Measurements from ENCODE around the gene NUDT14. TPM values are rescaled to one million over a fixed set of nuclear protein-coding genes. Genes with fewer than 3 reads are reported as not detected.

NUDT14 gene
- total and polyA plus RNA-seq, 2 of the 8 experiments (the other 6 are each of a cell fraction or from before 2014, with no cell fraction given), result 25.5 to 33.3 TPM

DNA sequence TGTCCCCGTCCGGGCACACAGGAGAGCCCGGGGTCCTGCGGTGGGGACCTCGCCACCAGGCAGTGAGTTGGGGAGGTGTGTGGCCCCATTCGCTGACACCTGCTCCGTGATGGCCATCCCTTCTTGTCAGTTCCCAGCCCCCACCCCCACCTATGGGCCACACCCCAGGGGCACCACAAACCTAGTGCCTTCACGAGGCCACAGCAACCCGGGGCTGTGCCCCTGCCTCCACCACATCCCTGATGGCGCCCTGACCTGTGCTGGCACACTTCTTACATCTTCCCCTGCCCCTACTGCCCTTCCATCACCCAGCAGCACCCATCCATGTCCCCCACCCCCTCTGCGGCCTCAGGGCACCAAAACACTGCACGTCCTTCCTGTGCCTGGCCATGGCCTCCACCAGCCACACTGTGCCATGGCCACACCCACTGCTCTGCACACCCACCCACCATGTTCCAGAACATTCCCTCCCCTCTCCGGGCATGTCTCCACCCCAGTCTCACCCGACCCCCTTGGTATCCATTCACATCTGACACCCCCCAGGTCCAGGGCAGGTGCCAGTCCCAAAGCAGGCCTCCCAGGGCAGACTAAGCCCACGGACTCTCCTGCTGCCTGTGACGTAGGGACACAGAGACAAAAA is 37.0 kb downstream of the NUDT14 start:
- Histone ChIP-seq H2BK15ac (ENCODE audit: low read length) (no peak overlapping the region), H3K4me1 (replicated peaks in 1 of 4; ENCODE audit: control insufficient read depth in 3 of 4, insufficient read depth in 4 of 4, low read length in 3 of 4) (no peaks in the 10 kb centered on the region), H3K9ac (replicated peaks in 1 of 4; ENCODE audit: extremely low read depth in 1 of 4, low read depth in 3 of 4, low read length in 3 of 4) (no peak overlapping the region), H2AK5ac (ENCODE audit: low read depth, low read length) (0 out of 2 replicates have a peak overlapping the region, but pooled peaks have one; percentile 24), H3K79me1 (ENCODE audit: low read depth, low read length) (no peaks in the 10 kb centered on the region), H3K18ac (ENCODE audit: extremely low read depth, low read length) (no peak overlapping the region), H3K4me3 (ENCODE audit: extremely low read depth in 1 of 4, insufficient read depth in 2 of 4, low read depth in 3 of 4, low read length in 4 of 4) (no peak overlapping the region), H3K56ac (replicated peaks; ENCODE audit: insufficient read length, low read depth, low read length) (no peak overlapping the region), H3K79me2 (ENCODE audit: control insufficient read depth in 1 of 2, insufficient read depth in 2 of 2, low read length in 2 of 2) (no peaks in the 10 kb centered on the region), H2BK20ac (ENCODE audit: low read length) (no peak overlapping the region), H3K9me3 (ENCODE audit: insufficient read depth in 2 of 2, low read depth in 1 of 2, low read length in 1 of 2) (peaks cover 5 to 15% of the 10 kb centered on the region in 2 experiments), H4K8ac (ENCODE audit: extremely low read depth, insufficient read depth, low read length) (peak overlapping the region; percentile 85; the same call in 1 of the 2 replicates), H3K4me2 (ENCODE audit: insufficient read depth in 1 of 2, low read depth in 2 of 2, low read length in 2 of 2) (no peak overlapping the region), H3K27ac (ENCODE audit: low read depth, low read length) (no peak overlapping the region), H4K20me1 (replicated peaks in 1 of 2; ENCODE audit: control insufficient read depth in 1 of 2, insufficient read depth in 2 of 2, low read length in 2 of 2) (peaks cover 0 to 4% of the 10 kb centered on the region in 2 experiments), H4K5ac (ENCODE audit: insufficient read length, low read depth, low read length) (no peak overlapping the region), H2BK5ac (ENCODE audit: low read depth, low read length) (no peak overlapping the region), H3K4ac (replicated peaks; ENCODE audit: insufficient read length, low read depth, low read length) (no peak overlapping the region), H2BK12ac (ENCODE audit: low read depth, low read length) (no peak overlapping the region), H3K23me2 (ENCODE audit: low read depth, low read length) (no peaks in the 10 kb centered on the region), H3K36me3 (ENCODE audit: control insufficient read depth in 2 of 4, insufficient read depth in 4 of 4, low read length in 3 of 4) (peaks cover 0 to 4% (median 0%) of the 10 kb centered on the region in 4 experiments; a peak in 2 of 8 replicates), H3K27me3 (replicated peaks in 1 of 4; ENCODE audit: control insufficient read depth in 3 of 4, extremely low read depth in 1 of 4, insufficient read depth in 3 of 4, low read length in 3 of 4) (no peaks in the 10 kb centered on the region), H2AFZ (ENCODE audit: low read length) (no peak overlapping the region), H2BK120ac (replicated peaks; ENCODE audit: low read depth, low read length) (no peak overlapping the region), H4K91ac (replicated peaks; ENCODE audit: insufficient read length, low read length) (no peak overlapping the region), H3K14ac (ENCODE audit: insufficient read length) (no peak overlapping the region), H3K23ac (ENCODE audit: insufficient read length) (no peak overlapping the region)
- TF ChIP-seq GABPA (IDR thresholded peaks at IDR 0.05; ENCODE audit: borderline replicate concordance, insufficient read depth, low read length), result no peak
- TF ChIP-seq HDAC6 (IDR thresholded peaks at IDR 0.05; ENCODE audit: low read depth, low read length), result no peak
- TF ChIP-seq ZNF274 (IDR thresholded peaks at IDR 0.05; ENCODE audit: borderline replicate concordance, extremely low read depth, low read length), result no peak
- no peak for TF ChIP-seq SP4 (IDR thresholded peaks at IDR 0.05; ENCODE audit: low read length)
- no peak for TF ChIP-seq CEBPB (IDR thresholded peaks at IDR 0.05; ENCODE audit: low read depth, low read length)
- TF ChIP-seq EGR1 (IDR thresholded peaks at IDR 0.05; ENCODE audit: borderline replicate concordance, low read depth, low read length), result no peak
- no peak for TF ChIP-seq BACH1 (IDR thresholded peaks at IDR 0.05; ENCODE audit: low read length)
- no peak for TF ChIP-seq SUZ12 (IDR thresholded peaks at IDR 0.05; ENCODE audit: low read length)
- TF ChIP-seq RXRA (IDR thresholded peaks at IDR 0.05; ENCODE audit: insufficient read depth, low read depth, low read length), result no peak
- TF ChIP-seq KDM1A (IDR thresholded peaks at IDR 0.05; ENCODE audit: borderline replicate concordance, low read length), result no peak
- no peak for TF ChIP-seq SRF (IDR thresholded peaks at IDR 0.05; ENCODE audit: low read depth, low read length)
- no peak for TF ChIP-seq TBP (IDR thresholded peaks at IDR 0.05; ENCODE audit: low read depth, low read length)
- TF ChIP-seq PHF8 (conservative IDR thresholded peaks at IDR 0.05; ENCODE audit: low read depth, low read length), result no peak
- no peak for TF ChIP-seq EZH2 (IDR thresholded peaks at IDR 0.05; ENCODE audit: low read depth, low read length, severe bottlenecking)
- ChIA-PET CTCF (ENCODE audit: partially characterized antibody) (no interaction called here), POLR2A (ENCODE audit: partially characterized antibody) (no interaction called here)
- FAIRE-seq (no peak), DNase-seq (ENCODE audit: low read depth in 1 of 2, low spot score in 2 of 2) (peak in 1 of 2 experiments; percentile 44)
- 87% methylated on average over 6 of the region's 16 CpGs; no CpG with 5 or more reads in 1 of the 2 experiments for WGBS, 2 experiments (ENCODE audit: extremely low coverage in 1 of 2, insufficient coverage in 1 of 2, insufficient read length in 1 of 2, insufficient replicate concordance in 2 of 2, low coverage in 1 of 2, low lambda C conversion rate in 2 of 2, missing lambda C conversion rate in 1 of 2)
